SK-N-SH (cell line): Measurements from ENCODE around the gene ZNF514. TPM values are rescaled to one million over a fixed set of nuclear protein-coding genes. Genes with fewer than 3 reads are reported as not detected.

Experiments
- ELF1 ChIP-seq: IDR thresholded peaks from 2 replicates; pipeline ENCODE4 v1.4.0; 2012
- FOXJ3 ChIP-seq: sonication (generic); formaldehyde crosslinking; IDR thresholded peaks from 2 replicates; pipeline ENCODE4 v1.5.1; 2020; ENCODE audit warnings: mild to moderate bottlenecking, missing genetic modification reagents
- FOXM1 ChIP-seq: IDR thresholded peaks from 2 replicates; pipeline ENCODE4 v1.4.0; 2012; ENCODE audit warnings: low read depth, mild to moderate bottlenecking
- GABPA ChIP-seq: IDR thresholded peaks from 2 replicates; pipeline ENCODE4 v1.4.0; 2012; ENCODE audit warnings: low read depth, mild to moderate bottlenecking
- GATA2 ChIP-seq: sonication (generic); formaldehyde crosslinking; IDR thresholded peaks from 2 replicates; pipeline ENCODE4 v1.5.0; 2020; ENCODE audit warnings: mild to moderate bottlenecking, missing genetic modification reagents
- IRF3 ChIP-seq: fragments of 150-350 bp; IDR thresholded peaks from 2 replicates; pipeline ENCODE4 v1.6.1; 2016; ENCODE audit warnings: mild to moderate bottlenecking, low read depth, low read length
- JUND ChIP-seq: IDR thresholded peaks from 2 replicates; pipeline ENCODE4 v1.4.0; 2012
- MAX ChIP-seq: IDR thresholded peaks from 2 replicates; pipeline ENCODE4 v1.4.0; 2012; ENCODE audit warnings: low read depth
- MEF2A ChIP-seq: IDR thresholded peaks from 2 replicates; pipeline ENCODE4 v1.4.0; 2012; ENCODE audit warnings: low read depth, borderline replicate concordance
- MXI1 ChIP-seq: IDR thresholded peaks from 2 replicates; pipeline ENCODE4 v1.6.1; 2012; ENCODE audit warnings: mild to moderate bottlenecking, low read depth, low read length, improper control_type of control experiment
- RCOR1 ChIP-seq: fragments of 150-350 bp; IDR thresholded peaks from 2 replicates; pipeline ENCODE4 v1.6.1; 2017; ENCODE audit warnings: antibody characterized with exemption, low read length
- REST ChIP-seq: IDR thresholded peaks from 2 replicates; pipeline ENCODE4 v1.6.1; 2012; ENCODE audit warnings: mild to moderate bottlenecking, low read depth, low read length, moderate library complexity
- RFX5 ChIP-seq: IDR thresholded peaks from 2 replicates; pipeline ENCODE4 v1.6.1; 2012; ENCODE audit warnings: mild to moderate bottlenecking, improper control_type of control experiment, low read length
- RXRA ChIP-seq: IDR thresholded peaks from 2 replicates; pipeline ENCODE4 v1.4.0; 2012; ENCODE audit warnings: low read depth, mild to moderate bottlenecking, borderline replicate concordance
- SIN3A ChIP-seq: IDR thresholded peaks from 2 replicates; pipeline ENCODE4 v1.6.1; 2012; ENCODE audit warnings: low read depth, mild to moderate bottlenecking, low read length, moderate library complexity, borderline replicate concordance
- SMC3 ChIP-seq: IDR thresholded peaks from 2 replicates; pipeline ENCODE4 v1.6.1; 2012; ENCODE audit warnings: low read depth, low read length, improper control_type of control experiment
- TCF12 ChIP-seq: IDR thresholded peaks from 2 replicates; pipeline ENCODE4 v1.4.0; 2012
- TEAD4 ChIP-seq: IDR thresholded peaks from 2 replicates; pipeline ENCODE4 v1.4.0; 2012; ENCODE audit warnings: mild to moderate bottlenecking, borderline replicate concordance; ENCODE audit not compliant: insufficient read depth
- USF1 ChIP-seq: IDR thresholded peaks from 2 replicates; pipeline ENCODE4 v1.4.0; 2012; ENCODE audit warnings: low read depth, borderline replicate concordance
- USF2 ChIP-seq: fragments of 150-350 bp; IDR thresholded peaks from 2 replicates; pipeline ENCODE4 v1.6.1; 2017; ENCODE audit warnings: antibody characterized with exemption, low read length, low read depth, borderline replicate concordance
- ZBTB33 ChIP-seq: IDR thresholded peaks from 2 replicates; pipeline ENCODE4 v1.4.0; 2012; ENCODE audit warnings: low read depth, borderline replicate concordance
- polyA plus RNA-seq, 3 experiments: library from polyadenylated mRNA; depleted of rRNA; stranded (reverse); fragments of >200 nt; gene quantifications; 2 replicates each; pipeline ENCODE4 v1.2.3, GENCODE V29; 2012

Gene ZNF514
- polyA plus RNA-seq, 1 of the 3 experiments (the other 2 are of a cell fraction), result 9.0 TPM

- TF ChIP-seq FOXJ3, result no peak
- TF ChIP-seq RCOR1, result no peak
- TF ChIP-seq GABPA, result peak; percentile 90
- TF ChIP-seq USF1, result 0 out of 2 replicates have a peak, but pooled peaks have one; percentile 60
- no peak for TF ChIP-seq USF2
- TF ChIP-seq ZBTB33, result peak; percentile 21; the same call in 1 of the 2 replicates
- peak; percentile 81 for TF ChIP-seq MXI1
- TF ChIP-seq SIN3A, result no peak
- TF ChIP-seq RFX5, result 0 out of 2 replicates have a peak, but pooled peaks have one; percentile 43
- TF ChIP-seq JUND, result no peak
- TF ChIP-seq RXRA, result no peak
- peak; percentile 72 for TF ChIP-seq ELF1
- TF ChIP-seq MEF2A, result no peak
- TF ChIP-seq SMC3, result no peak
- TF ChIP-seq TEAD4, result no peak
- 0 out of 2 replicates have a peak, but pooled peaks have one; percentile 12 for TF ChIP-seq TCF12
- TF ChIP-seq MAX, result peak; percentile 80
- TF ChIP-seq IRF3, result no peak
- TF ChIP-seq REST, result no peak
- no peak for TF ChIP-seq FOXM1
- no peak for TF ChIP-seq GATA2 (CRISPR knock-in tag)
- TF ChIP-seq, all 33 proteins: peak for 14
These were observed 5.9 kb upstream of the ZNF514 start, which contains the start of gene ZNF2 (continued) for GRCh38 chr2:95165371-95166064.
